HUDEP-2 (cell line): ENCODE data around the gene UGT1A10.

ENCODE experiments used
- DNase-seq, 76 experiments: peaks; one replicate each; lab custom pipeline; 2025; ENCODE audit not compliant: unreplicated experiment in 76 of 76; lab: John Stamatoyannopoulos, UW

The UGT1A10 gene

GRCh38 chr2:233819884-233820773 lies 183.9 kb downstream of the UGT1A10 start:
- no peak for DNase-seq

GRCh38 chr2:233820774-233821105 lies 184.5 kb downstream of the UGT1A10 start:
- DNase-seq, result no peak

- DNase-seq, result no peak
Observed at GRCh38 chr2:233821196-233821595, 184.9 kb downstream of the UGT1A10 start.

- no peak for DNase-seq
Observed at GRCh38 chr2:233821709-233822100, 185.5 kb downstream of the UGT1A10 start.

- DNase-seq, result no peak
Observed at GRCh38 chr2:233822101-233822771, 186.0 kb downstream of the UGT1A10 start.
